GM19324 (cell line): ENCODE data around the gene RMDN2.

Experiments used
- ATAC-seq: cut with Tn5 transposase; IDR thresholded peaks from one replicate; pipeline ENCODE4 v1.9.1; 2021; ENCODE audit warnings: mild to moderate bottlenecking, moderate library complexity; ENCODE audit not compliant: unreplicated experiment, low FRiP score

The RMDN2 gene, protein sequence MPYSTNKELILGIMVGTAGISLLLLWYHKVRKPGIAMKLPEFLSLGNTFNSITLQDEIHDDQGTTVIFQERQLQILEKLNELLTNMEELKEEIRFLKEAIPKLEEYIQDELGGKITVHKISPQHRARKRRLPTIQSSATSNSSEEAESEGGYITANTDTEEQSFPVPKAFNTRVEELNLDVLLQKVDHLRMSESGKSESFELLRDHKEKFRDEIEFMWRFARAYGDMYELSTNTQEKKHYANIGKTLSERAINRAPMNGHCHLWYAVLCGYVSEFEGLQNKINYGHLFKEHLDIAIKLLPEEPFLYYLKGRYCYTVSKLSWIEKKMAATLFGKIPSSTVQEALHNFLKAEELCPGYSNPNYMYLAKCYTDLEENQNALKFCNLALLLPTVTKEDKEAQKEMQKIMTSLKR

DNA sequence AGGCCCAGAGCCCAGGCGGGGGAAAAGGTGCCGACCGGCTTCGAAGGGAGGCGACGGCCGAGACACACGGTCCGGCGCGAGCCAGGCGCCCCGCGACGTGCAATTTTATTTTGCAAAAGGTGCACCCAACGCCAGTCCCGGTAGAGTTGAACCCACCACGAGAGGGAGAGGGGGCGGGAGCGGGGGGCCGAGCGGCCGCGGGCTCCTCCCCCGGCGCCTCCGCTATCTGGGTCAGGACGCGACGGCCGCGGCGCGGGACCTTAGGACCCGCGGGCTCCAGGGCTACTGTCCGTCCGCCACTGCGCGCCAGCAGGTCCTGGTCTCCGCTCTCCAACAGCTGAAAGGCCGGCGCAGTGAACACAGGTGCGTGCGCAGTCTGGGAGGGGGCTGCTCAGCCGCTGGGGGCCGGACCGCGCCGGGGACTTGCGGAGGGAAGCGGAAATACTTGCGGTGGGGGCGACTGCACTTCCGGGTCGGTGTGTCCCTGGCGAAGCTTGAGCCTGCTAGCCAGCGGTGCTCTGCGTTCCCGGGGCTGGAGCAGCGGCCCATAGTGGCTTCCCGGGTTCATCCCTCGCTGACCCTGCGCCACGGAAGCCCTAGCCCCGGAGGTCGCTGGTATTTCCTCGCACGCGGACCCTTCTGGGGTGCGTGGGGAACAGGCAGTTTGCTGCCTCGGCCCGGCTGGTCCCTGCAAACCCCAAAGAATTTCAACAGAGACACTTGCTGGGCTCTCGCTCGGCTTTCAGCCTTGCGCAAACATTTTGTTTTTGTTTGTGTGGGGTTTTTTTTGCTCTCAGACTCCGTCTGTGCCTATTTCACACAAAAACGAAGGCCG lies at the start of gene RMDN2:
Gene RMDN2, plus strand, starts transcription at position 225 of the 835 bp plus-strand sequence. CDS start 3,991 bp downstream, outside the sequence.
- ATAC-seq: peak; percentile 80

DNA sequence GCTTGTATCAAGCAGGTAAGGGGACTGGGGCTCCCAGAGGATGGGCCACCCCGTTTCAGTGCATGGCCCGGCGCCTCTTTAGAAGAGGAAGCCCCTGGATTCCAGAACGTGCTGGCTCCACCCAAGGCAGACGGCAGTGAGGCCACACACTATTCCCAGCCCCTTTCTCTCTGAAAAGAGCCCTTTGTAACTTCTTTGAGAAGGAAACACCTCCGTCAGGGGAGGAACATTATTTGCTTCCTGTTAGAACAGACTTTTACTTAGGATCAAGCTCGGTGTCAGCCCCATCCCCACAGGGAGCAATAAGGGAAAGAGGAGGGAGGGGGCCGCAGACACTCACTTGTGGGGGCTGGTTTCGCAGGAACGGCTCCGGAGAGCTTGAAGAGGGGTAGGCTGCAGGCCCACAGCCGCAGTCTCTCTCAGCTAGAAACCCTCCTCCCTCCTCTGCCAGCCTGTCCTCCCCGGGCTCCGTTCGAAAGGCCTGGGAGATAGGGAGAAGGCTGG lies 49.6 kb upstream of the RMDN2 start:
- no peak for ATAC-seq

DNA sequence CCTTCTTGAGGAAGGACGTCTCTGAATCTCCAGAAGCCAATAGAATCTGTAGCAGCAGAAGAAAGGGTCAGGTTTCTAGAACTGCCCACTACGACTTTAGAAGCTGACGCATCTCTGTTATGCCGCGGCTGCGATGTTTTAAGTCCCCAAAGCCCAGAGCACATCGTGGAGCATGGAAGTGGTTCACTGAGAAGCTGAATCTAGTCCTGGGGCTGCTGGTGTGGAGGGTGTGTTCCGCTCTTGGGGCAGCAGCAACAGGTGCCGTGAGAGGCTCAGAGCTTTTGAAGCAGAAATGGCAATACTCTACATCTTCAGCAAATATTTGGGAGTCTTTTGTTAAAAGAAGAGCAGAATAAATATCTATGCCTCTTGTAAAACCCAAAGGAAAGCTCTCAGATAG lies 48.9 kb upstream of the RMDN2 start:
- ATAC-seq: no peak

DNA sequence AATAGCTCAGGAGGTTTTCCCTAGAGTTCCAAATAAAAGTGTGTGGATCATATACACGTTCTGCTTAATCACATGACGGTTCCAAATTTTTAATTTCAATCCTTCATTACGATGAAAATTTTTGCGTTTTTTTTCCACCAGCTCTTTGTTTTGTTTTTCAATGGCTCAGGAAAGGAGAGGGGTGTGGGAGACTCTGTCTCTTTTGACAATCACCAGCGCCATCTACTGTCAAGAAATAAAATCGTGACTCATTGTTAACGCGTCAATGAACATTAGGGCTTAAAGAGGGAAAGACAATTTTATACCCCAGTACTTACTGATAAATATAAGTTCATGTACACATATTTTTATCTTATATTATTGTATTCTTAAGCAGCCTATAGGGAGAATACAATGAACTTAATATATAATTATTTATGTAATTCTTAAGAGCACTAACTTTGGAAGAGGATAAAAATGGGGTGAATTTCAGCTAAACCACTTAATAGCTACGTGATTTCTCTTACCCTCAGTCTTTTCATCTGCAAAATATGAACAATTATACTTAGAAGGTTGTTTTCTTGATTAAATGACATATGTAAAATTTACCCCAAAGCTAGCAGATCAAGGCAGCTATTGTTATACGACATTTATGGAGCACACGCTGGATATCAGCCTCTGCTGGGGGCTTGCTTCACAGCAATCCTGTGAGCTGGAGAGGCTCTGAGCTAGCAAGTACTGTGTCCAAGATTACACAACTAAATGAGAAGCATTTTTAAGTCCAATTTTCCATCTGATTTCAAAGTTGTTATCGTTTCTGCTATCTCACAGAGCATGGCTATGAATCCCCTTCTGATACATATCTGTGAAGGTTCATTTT lies 47.4 kb upstream of the RMDN2 start:
- ATAC-seq: no peak

DNA sequence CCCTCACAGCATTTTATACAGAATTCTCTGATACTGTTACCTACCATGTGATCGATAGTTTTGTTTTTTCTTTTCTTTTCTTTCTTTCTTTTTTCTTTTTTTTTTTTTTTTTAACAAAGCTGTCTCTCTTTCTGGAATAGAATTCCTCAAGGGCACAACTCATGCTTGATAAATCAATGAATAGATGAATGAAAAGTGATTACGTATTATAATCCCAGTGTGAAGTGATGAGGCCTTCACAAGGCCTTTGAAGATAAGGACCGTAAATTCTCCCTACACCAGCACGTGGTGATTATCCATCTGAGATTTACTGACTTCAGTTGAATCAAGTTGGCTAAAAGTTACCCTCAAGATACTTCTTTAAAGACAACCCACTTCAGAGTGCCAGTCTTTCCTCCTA lies 46.6 kb upstream of the RMDN2 start:
- ATAC-seq: no peak

DNA sequence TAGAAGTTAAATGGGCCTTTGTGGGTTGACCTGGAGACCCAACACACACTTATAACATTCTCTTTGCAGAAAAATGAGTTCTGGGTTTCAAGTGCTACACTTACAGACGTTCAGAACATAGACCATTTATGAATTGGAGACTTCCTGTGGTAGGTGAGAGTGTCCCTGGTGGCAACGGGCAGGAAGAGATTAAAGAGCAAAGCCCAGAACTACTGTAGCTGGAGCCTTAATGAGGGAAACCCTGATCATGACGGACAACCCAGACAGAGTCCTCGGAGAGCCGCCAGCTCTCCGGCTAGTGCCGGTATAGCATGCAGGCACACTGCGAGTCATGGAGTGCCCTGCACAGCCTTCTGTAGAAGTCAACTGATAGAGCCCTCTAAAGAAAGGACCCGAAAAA lies 44.5 kb upstream of the RMDN2 start:
- no peak for ATAC-seq

DNA sequence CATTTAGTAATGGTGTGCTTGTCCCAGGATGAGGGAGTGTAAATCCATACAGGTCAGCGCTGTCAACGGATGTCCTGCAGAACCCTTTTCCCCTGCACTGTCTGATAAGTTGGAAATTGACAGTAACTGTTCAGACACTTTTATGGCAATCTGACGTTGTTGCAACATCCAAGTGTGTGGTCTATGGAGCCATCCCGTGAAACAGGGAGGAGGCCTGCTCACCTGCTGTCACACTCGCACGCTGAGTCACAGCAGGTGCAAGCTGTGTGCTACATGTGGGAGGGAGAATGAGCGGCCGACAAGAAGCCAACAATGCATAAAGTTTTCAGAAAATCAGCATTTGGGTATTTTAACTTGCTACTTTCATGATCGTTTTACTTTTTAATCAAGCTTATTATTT lies 43.7 kb upstream of the RMDN2 start:
- no peak for ATAC-seq

DNA sequence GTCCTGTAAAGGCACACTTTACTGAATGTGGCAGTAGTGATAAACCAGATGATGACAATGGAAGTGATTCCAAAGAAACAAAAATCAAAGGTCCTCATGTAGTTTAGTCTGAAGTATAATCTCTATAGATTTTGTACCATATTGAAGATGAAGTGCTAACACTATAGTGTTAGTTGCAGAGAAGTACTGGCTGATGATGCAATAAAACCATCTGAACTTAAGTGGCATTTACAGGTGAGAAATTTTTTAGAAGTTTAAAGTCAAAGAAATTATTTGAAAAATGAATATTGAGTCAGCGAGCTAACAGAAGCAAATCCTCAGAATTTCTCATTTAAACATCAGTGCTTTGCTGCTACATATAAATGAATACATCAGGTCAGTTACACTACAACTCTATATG lies 43.1 kb upstream of the RMDN2 start:
- no peak for ATAC-seq

DNA sequence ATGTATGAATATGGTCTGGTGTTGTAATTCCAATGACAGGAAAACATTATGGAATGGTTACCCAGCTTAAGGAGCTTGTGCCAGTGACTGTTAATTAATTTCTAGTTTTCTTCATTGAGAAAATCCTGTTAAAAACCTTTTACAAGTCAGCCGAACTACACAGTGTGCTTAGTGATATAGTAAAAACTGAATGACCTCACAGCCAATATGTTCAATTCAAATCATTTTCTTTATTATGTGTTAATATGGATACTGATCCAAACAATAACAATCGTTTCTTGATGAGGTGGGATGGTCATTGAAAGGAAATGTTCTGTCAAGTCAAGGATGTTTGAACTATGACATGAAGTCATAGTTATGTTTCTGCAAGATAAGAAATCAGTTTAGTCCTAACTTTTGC lies 41.6 kb upstream of the RMDN2 start:
- ATAC-seq: no peak

DNA sequence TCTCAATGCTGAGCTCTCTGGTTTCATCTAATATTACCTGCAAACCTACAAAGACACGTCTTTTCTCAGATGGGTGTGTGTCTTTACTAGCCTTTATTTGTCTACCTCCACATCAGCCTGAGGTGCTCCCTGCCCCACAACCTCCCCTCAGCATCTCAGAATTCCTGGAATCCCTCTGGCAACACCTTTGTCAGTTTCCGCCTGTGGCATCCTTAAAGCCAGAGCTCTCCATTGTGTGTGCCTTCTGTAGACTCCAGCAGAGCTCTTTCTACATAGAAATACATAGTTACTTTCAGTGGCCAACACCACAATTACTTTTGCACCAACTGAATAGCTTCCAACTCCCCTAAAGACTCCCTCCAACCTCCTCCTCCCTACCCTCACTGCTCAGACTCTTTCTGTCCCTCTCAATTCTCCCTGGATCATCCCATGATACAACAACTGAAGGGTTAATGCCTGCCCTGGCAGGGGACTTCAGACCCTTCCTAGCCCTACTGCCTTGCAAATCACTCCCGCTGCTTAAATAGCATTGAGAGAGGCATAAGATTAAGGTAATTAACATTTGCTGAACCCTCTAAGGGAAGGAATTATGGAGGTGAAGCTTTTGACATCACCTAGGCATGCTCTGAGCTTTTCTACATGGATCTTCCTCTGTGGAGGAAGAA lies 39.6 kb upstream of the RMDN2 start:
- no peak for ATAC-seq

DNA sequence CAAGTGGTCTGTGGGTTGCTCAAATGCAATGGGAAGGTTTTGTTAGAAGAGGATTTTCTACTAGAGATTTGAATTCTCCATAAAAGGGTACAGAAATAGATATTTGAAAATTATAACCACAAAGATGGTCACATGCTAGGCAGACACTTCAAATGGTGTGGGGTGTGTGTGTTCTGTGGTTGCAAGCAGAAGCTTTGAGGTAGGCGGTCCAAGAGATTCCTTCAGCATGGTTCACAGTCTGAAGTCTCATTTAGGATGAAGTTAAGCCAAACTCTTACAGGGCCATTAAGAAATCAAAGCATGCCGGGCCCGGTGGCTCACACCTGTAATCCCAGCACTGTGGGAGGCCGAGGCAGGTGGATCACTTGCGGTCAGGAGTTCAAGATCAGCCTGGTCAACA lies 38.3 kb upstream of the RMDN2 start:
- no peak for ATAC-seq

DNA sequence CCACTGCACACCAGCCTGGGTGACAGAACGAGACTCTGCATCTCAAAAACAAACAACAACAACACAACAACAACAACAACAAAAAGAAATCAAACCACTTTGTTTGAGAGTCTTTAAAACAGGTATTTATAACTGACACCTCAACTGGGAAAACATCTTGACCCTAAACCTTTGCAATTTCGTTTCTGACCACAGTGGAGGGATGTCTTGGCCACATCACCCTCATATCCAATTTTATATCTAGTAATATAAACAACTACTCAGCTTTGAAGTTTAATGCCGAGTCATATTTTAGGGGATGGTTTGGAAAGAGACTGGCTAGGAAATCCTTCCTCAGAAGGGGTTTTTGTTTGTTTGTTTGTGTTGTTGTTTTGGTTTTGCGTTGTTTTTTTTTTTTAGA lies 37.8 kb upstream of the RMDN2 start:
- no peak for ATAC-seq

DNA sequence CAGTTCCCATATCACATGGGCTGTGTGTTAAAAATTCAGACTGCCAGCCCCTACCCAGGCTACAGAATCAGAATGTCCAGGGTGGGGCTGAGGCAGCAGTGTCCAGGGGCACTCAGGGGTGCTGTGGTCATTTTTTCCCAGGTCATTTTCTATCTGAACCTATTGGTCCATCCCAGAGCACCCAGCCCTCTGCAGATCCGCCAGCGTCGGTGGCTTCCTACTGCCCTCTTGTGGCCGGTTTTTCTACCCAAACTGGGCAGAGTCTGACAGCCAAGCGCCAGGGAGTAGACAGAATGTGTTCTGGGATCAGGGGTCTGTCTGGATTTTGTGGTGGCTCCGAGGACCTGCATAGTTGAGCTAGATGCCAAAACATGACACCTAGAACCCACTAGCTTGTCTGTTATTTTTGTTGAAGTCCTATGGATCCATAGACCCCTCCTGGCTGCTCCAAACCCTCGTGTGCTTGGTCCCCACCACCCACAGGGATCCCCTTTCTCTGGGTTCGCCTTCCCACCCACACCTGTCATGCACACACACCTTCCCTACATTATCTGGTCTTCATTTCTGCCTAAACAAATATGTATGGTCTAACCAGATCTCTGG lies 34.1 kb upstream of the RMDN2 start:
- peak; percentile 42 for ATAC-seq

DNA sequence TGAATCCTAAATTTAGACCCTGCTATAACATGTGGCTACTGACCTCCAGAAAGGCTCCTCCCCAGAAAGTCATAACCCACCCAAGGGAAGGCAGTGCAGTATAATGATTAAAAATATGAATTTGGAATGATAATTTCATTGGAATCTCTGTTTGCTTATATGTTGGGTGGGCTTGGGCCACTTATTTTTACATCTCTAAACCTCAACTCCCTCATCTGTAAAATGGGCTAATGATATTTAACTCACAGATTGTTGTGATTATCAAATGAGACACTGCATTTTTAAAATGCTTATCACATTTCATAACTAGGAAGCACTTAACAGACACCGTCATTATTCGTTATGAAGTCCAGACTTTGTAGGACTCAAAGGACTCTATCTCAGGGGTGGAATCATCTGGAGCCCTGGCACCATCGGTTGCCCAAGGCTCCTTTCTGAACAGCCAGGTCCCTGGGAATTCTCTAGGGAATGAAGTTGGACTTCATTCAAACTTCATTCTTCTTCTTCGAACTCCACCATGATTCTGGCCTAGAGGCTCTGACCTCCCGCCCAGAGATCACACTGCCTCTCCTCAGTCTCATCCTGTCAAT lies 33.1 kb upstream of the RMDN2 start:
- ATAC-seq: no peak

DNA sequence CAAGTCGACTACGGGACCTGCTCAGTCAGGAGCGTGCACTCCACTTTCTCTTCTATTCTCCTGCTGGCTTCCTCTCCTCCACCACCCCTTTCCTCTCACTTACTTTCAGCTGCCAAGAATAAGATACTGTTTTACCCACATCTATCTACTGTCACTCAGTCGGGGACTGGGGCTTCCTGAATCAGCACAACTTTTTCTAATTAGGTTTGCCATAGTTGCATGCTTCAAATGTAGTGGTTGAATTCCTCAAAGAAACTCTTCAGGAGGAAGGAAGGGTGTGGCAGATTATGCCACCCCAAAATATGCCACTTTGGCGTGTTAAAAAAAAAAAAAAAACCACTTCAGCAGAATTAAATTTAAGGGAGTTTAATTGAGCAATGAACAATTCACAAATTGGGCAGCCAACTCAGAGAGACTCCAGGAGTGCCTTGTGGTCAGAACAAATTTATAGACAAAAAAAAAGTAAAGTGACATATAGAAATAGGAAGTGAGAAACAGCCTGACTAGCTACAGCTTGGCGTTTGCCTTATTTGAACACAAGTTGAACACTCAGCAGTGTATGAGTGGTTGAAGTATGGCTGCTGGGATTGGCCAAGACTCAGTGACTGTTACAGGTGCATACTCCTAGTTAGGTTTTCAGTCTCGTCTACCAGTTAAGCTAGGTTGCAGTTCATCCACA lies 32.5 kb upstream of the RMDN2 start:
- ATAC-seq: peak; percentile 59

DNA sequence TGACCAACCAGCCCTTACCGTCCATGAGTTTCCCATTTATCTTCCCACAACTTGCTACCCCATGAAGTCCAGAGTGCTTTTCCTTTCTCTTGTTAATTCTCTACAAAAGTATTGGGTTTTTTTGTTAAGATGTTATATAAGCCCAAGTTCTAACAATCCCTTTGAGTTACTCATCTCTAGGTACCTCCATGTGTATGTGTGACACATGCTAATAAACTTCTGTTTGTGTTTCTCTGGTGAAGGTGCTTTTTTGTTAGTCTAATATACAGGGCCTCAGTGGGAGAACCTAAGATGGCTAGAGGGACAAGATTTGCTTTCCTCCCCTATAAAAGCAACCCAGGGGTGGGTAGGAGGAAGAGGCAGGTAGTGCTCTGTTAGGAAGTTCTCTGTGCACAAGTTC lies 31.8 kb upstream of the RMDN2 start:
- no peak for ATAC-seq

DNA sequence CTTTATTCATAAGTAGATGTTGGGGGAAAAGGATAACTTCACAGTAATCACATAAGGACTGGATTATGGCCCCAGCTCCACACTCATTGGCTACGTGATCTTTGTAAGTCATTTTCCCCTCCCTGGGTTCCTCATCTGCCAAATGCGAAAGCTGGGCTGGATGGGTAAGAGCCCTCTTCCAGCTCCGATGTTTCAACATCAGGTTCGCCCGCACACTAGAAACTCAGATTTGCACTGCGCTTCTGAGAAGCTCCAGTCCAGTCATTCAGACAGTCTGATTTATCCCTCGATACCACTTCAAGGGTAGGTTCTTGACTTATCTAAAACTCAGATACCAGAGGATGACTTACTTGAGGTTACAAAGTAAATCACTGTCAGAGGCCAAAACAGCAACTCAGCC lies 31.0 kb upstream of the RMDN2 start:
- ATAC-seq: no peak

DNA sequence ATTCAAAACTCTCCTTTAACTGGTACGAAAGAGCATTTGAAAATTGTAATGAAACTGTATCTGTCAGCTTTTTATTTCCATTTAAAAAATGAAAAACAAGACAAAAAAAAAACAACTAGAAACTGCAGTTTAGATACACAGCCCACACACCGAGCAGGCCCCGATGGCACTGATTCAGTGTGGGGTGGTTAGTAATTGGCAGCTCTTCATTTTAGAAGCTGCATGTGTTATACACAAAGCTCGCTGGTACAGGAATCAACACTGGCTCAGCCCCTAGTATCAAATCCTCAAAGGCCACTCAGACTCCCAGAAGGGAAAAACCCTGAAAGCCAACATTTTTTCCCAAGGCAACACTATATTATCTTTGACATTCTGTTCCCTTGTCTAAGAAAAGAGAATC lies 30.5 kb upstream of the RMDN2 start:
- no peak for ATAC-seq

DNA sequence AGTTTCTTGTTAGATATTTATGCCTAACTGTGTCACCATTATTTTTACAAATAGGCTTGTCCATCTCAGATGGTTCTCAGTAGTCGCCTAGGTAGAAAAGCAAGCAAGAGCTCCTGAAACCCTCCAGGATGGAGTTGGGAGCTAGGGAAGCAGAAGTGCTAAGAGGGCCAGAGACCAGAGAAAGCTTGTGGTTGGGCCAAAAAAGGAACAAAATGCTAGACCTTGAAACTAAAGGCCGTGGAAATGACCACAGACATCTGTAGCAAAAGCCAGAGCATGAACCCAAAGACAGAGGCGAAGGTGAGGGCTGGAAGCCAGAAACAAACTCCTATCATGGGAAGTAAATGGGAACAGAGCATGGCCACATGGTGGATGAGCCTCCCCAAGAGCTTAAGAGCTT lies 29.9 kb upstream of the RMDN2 start:
- no peak for ATAC-seq
